ENCODE data around the gene MOB3C. TPM values are rescaled to one million over a fixed set of nuclear protein-coding genes. Genes with fewer than 3 reads are reported as not detected.

The MOB3C gene
- total and polyA plus RNA-seq, 10 of the 15 experiments (the other 5 are each of a cell fraction or from before 2014, with no cell fraction given) = 1.0 to 16.0 (median 9.4) TPM

DNA sequence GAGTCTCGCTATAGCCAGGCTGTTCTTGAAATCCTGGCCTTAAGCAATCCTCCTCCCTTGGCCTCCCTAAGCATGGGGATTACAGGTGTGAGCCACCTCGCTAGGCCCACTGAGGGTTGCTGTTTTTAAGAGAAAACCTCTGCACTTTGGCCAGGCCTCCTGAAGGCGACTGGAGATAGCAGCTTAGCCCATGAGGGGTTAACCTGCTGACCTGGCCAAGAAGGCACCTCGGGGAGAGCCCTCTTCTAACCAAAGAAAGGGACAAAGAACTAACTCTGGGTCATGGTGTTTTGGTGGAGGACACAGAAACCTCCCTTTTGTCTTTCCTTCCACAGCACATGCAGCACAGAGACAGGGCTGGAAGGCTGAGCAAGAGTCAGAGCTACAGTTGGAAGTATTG, 47.5 kb downstream of the MOB3C start:
- ChIA-PET CTCF (no interaction called here), RAD21 (ENCODE audit: unreplicated experiment) (no interaction called here), SMC1A (ENCODE audit: uncharacterized antibody, unreplicated experiment) (interaction anchor here (1.1 to 1.4 kb wide), 2 partner anchors 25 to 156 kb away, joined by 3 read pairs; no protein-coding TSS in a partner anchor), POLR2A (no interaction called here)
- H3K27ac ChIP-seq (ENCODE audit: control insufficient read depth, insufficient read depth) = no peak overlapping the region
- H3K79me2 ChIP-seq (ENCODE audit: control insufficient read depth, insufficient read depth, low read length) = no peaks in the 10 kb centered on the region
- H2AFZ ChIP-seq (ENCODE audit: control insufficient read depth, low read depth, low read length) = no peak overlapping the region
- TF ChIP-seq RBBP5 (conservative IDR thresholded peaks at IDR 0.05) = no peak
- TF ChIP-seq, protein P1, sequence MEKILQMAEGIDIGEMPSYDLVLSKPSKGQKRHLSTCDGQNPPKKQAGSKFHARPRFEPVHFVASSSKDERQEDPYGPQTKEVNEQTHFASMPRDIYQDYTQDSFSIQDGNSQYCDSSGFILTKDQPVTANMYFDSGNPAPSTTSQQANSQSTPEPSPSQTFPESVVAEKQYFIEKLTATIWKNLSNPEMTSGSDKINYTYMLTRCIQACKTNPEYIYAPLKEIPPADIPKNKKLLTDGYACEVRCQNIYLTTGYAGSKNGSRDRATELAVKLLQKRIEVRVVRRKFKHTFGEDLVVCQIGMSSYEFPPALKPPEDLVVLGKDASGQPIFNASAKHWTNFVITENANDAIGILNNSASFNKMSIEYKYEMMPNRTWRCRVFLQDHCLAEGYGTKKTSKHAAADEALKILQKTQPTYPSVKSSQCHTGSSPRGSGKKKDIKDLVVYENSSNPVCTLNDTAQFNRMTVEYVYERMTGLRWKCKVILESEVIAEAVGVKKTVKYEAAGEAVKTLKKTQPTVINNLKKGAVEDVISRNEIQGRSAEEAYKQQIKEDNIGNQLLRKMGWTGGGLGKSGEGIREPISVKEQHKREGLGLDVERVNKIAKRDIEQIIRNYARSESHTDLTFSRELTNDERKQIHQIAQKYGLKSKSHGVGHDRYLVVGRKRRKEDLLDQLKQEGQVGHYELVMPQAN (conservative IDR thresholded peaks at IDR 0.05) = no peak
- TF ChIP-seq, protein P2, sequence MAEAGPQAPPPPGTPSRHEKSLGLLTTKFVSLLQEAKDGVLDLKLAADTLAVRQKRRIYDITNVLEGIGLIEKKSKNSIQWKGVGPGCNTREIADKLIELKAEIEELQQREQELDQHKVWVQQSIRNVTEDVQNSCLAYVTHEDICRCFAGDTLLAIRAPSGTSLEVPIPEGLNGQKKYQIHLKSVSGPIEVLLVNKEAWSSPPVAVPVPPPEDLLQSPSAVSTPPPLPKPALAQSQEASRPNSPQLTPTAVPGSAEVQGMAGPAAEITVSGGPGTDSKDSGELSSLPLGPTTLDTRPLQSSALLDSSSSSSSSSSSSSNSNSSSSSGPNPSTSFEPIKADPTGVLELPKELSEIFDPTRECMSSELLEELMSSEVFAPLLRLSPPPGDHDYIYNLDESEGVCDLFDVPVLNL (IDR thresholded peaks at IDR 0.05; ENCODE audit: low read depth, low read length) = no peak
- TF ChIP-seq ZNF622 (IDR thresholded peaks at IDR 0.05) = no peak
- TF ChIP-seq POU2F2 (IDR thresholded peaks at IDR 0.05; ENCODE audit: borderline replicate concordance, low read depth, low read length) = no peak
- no peak for TF ChIP-seq FOXM1 (IDR thresholded peaks at IDR 0.05; ENCODE audit: low read depth, low read length)
- TF ChIP-seq GATAD2B (conservative IDR thresholded peaks at IDR 0.05; ENCODE audit: low read depth) = no peak
- no peak for TF ChIP-seq RFX5 (IDR thresholded peaks at IDR 0.05; ENCODE audit: low read depth, low read length)
- no peak for TF ChIP-seq CHD2 (IDR thresholded peaks at IDR 0.05; ENCODE audit: borderline replicate concordance, low read depth, low read length)
- TF ChIP-seq PML (IDR thresholded peaks at IDR 0.05; ENCODE audit: low read length) = no peak
- TF ChIP-seq ESRRA (IDR thresholded peaks at IDR 0.05; ENCODE audit: low read length) = no peak
- TF ChIP-seq MEF2B (IDR thresholded peaks at IDR 0.05; ENCODE audit: partially characterized antibody, poor library complexity, severe bottlenecking) = no peak
- TF ChIP-seq, protein P3, sequence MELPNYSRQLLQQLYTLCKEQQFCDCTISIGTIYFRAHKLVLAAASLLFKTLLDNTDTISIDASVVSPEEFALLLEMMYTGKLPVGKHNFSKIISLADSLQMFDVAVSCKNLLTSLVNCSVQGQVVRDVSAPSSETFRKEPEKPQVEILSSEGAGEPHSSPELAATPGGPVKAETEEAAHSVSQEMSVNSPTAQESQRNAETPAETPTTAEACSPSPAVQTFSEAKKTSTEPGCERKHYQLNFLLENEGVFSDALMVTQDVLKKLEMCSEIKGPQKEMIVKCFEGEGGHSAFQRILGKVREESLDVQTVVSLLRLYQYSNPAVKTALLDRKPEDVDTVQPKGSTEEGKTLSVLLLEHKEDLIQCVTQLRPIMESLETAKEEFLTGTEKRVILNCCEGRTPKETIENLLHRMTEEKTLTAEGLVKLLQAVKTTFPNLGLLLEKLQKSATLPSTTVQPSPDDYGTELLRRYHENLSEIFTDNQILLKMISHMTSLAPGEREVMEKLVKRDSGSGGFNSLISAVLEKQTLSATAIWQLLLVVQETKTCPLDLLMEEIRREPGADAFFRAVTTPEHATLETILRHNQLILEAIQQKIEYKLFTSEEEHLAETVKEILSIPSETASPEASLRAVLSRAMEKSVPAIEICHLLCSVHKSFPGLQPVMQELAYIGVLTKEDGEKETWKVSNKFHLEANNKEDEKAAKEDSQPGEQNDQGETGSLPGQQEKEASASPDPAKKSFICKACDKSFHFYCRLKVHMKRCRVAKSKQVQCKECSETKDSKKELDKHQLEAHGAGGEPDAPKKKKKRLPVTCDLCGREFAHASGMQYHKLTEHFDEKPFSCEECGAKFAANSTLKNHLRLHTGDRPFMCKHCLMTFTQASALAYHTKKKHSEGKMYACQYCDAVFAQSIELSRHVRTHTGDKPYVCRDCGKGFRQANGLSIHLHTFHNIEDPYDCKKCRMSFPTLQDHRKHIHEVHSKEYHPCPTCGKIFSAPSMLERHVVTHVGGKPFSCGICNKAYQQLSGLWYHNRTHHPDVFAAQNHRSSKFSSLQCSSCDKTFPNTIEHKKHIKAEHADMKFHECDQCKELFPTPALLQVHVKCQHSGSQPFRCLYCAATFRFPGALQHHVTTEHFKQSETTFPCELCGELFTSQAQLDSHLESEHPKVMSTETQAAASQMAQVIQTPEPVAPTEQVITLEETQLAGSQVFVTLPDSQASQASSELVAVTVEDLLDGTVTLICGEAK (IDR thresholded peaks at IDR 0.05; ENCODE audit: borderline replicate concordance) = no peak
- intact Hi-C loops (cut with micrococcal nuclease; ENCODE audit: unreplicated experiment) (no loop called here), in situ Hi-C loops (cut with MboI) (no loop called here)
- no peaks in the 10 kb centered on the region for H3K9me3 ChIP-seq (replicated peaks; ENCODE audit: control insufficient read depth, insufficient read depth, low read length)
- DNase-seq (ENCODE audit: low read depth, low spot score) (no peak), ATAC-seq (no peak), FAIRE-seq (no peak)
- WGBS (ENCODE audit: insufficient coverage, insufficient replicate concordance, low lambda C conversion rate, missing lambda C conversion rate) = 82% methylated on average over 4 of the region's 4 CpGs
- H3K9ac ChIP-seq (ENCODE audit: control insufficient read depth, insufficient read depth, low read length) = no peak overlapping the region
- no peaks in the 10 kb centered on the region for H3K27me3 ChIP-seq (replicated peaks in 1 of 2; ENCODE audit: control insufficient read depth in 2 of 2, insufficient read depth in 2 of 2, low read length in 1 of 2)
- H3K4me2 ChIP-seq (ENCODE audit: control insufficient read depth, insufficient read depth) = no peak overlapping the region
- no peaks in the 10 kb centered on the region for H3K4me1 ChIP-seq (ENCODE audit: control insufficient read depth, insufficient read depth, low read length)
- H3K36me3 ChIP-seq (ENCODE audit: control insufficient read depth in 2 of 2, insufficient read depth in 2 of 2, low read length in 1 of 2) = peaks cover under 1 to 3% of the 10 kb centered on the region in 2 experiments; a peak in 2 of 4 replicates
- no TSS peak for BruUV-seq (replicated peaks)
- no peak overlapping the region for H3K4me3 ChIP-seq
- H4K20me1 ChIP-seq (ENCODE audit: control insufficient read depth, insufficient read depth) = no peaks in the 10 kb centered on the region
